WTC11 (cell line): ENCODE measurements around the gene DCAF8L2.

ENCODE experiments used
- TEAD4 ChIP-seq: sonication (generic); formaldehyde crosslinking; IDR thresholded peaks from 2 replicates; pipeline ENCODE4 v1.8.0; 2022; ENCODE audit warnings: mild to moderate bottlenecking, missing genetic modification reagents
- ZNF121 ChIP-seq: sonication (generic); formaldehyde crosslinking; IDR thresholded peaks from 2 replicates; pipeline ENCODE4 v1.8.0; 2023; ENCODE audit warnings: missing genetic modification reagents
- TF ChIP-seq, protein P1 (sequence below): sonication (generic); formaldehyde crosslinking; conservative IDR thresholded peaks from 2 replicates; pipeline ENCODE4 v1.8.1; 2022; ENCODE audit warnings: mild to moderate bottlenecking, missing genetic modification reagents
- TF ChIP-seq, protein P2 (sequence below): sonication (generic); formaldehyde crosslinking; IDR thresholded peaks from 2 replicates; pipeline ENCODE4 v1.8.1; 2023; ENCODE audit warnings: mild to moderate bottlenecking, missing genetic modification reagents, moderate library complexity
- TF ChIP-seq, protein P3 (sequence below): fragments of 200-600 bp; IDR thresholded peaks from 2 replicates; pipeline ENCODE4 v1.8.0; 2022; ENCODE audit warnings: antibody characterized with exemption

DNA sequence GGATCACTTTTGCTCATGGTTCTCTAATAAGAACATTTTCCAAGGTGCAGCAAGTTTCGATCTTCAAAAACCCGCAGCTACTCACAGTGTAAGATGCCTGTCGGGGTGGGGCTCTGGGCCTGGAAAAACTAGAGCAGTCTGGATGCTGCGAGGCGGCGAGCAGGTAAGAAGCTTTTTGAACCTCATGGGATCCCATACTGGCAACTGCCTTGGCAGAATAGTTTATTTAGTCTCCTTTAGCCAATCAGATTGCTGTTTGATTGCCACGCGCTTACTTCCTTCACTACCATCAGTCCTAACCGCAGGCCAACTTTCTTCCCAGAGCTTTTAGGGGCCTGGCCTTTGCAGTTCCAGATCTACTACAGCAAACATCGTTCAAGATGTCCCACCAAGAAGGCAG lies 156.4 kb downstream of the DCAF8L2 start:
- TF ChIP-seq, protein P1, sequence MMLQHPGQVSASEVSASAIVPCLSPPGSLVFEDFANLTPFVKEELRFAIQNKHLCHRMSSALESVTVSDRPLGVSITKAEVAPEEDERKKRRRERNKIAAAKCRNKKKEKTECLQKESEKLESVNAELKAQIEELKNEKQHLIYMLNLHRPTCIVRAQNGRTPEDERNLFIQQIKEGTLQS (CRISPR knock-in tag), result no peak
- TF ChIP-seq, protein P2, sequence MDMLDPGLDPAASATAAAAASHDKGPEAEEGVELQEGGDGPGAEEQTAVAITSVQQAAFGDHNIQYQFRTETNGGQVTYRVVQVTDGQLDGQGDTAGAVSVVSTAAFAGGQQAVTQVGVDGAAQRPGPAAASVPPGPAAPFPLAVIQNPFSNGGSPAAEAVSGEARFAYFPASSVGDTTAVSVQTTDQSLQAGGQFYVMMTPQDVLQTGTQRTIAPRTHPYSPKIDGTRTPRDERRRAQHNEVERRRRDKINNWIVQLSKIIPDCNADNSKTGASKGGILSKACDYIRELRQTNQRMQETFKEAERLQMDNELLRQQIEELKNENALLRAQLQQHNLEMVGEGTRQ (CRISPR knock-in tag), result no peak
- no peak for TF ChIP-seq ZNF121 (CRISPR knock-in tag)
- TF ChIP-seq, protein P3, sequence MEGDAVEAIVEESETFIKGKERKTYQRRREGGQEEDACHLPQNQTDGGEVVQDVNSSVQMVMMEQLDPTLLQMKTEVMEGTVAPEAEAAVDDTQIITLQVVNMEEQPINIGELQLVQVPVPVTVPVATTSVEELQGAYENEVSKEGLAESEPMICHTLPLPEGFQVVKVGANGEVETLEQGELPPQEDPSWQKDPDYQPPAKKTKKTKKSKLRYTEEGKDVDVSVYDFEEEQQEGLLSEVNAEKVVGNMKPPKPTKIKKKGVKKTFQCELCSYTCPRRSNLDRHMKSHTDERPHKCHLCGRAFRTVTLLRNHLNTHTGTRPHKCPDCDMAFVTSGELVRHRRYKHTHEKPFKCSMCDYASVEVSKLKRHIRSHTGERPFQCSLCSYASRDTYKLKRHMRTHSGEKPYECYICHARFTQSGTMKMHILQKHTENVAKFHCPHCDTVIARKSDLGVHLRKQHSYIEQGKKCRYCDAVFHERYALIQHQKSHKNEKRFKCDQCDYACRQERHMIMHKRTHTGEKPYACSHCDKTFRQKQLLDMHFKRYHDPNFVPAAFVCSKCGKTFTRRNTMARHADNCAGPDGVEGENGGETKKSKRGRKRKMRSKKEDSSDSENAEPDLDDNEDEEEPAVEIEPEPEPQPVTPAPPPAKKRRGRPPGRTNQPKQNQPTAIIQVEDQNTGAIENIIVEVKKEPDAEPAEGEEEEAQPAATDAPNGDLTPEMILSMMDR, result no peak
- no peak for TF ChIP-seq TEAD4 (CRISPR knock-in tag)
